K562 (cell line): Measurements from ENCODE around the gene IRGQ. TPM values are rescaled to one million over a fixed set of nuclear protein-coding genes. Genes with fewer than 3 reads are reported as not detected.
A peak's percentile ranks its signal among the peaks of the same experiment; 100 is the strongest.

ENCODE experiments used
- CBX3 ChIP-seq, 2 experiments: IDR thresholded peaks; 1 replicate in 1 of 2; 2 replicates in 1 of 2; pipeline ENCODE4 v1.6.1; 2012; ENCODE audit warnings: inconsistent platforms in 2 of 2, low read length in 2 of 2, borderline replicate concordance in 1 of 2, control low read depth in 1 of 2
- CUX1 ChIP-seq: fragments of 200-800 bp; sonication (Bioruptor generic); IDR thresholded peaks from 2 replicates; pipeline ENCODE4 v1.6.1; 2016; ENCODE audit warnings: missing genetic modification characterization, missing compliant biosample characterization
- EP400 ChIP-seq: fragments of 450-650 bp; IDR thresholded peaks from 2 replicates; pipeline ENCODE4 v1.6.1; 2017; ENCODE audit warnings: antibody characterized with exemption, mild to moderate bottlenecking, moderate library complexity
- EWSR1 ChIP-seq: fragments of 450-650 bp; IDR thresholded peaks from 2 replicates; pipeline ENCODE4 v1.6.1; 2018; ENCODE audit warnings: borderline replicate concordance, mild to moderate bottlenecking, low read depth, moderate library complexity; ENCODE audit not compliant: partially characterized antibody
- JUNB ChIP-seq: fragments of 450-650 bp; formaldehyde crosslinking; conservative IDR thresholded peaks from 2 replicates; pipeline ENCODE4 v1.4.0; 2020; ENCODE audit warnings: mild to moderate bottlenecking
- NFYB ChIP-seq: IDR thresholded peaks from 2 replicates; pipeline ENCODE4 v1.6.1; 2011; ENCODE audit warnings: mild to moderate bottlenecking, moderate library complexity; ENCODE audit not compliant: insufficient read length; ENCODE audit errors: extremely low read depth
- PHB ChIP-seq: fragments of 250-450 bp; sonication (Bioruptor Pico); IDR thresholded peaks from 2 replicates; pipeline ENCODE4 v1.5.0; 2021
- POLR2G ChIP-seq: fragments of 200-400 bp; formaldehyde crosslinking; IDR thresholded peaks from 2 replicates; pipeline ENCODE4 v1.6.1; 2017; ENCODE audit warnings: low read depth, mild to moderate bottlenecking, antibody characterized with exemption, low read length, moderate library complexity
- RAD51 ChIP-seq: fragments of 450-650 bp; IDR thresholded peaks from 2 replicates; pipeline ENCODE4 v1.7.1; 2016; ENCODE audit warnings: low read depth, mild to moderate bottlenecking, borderline replicate concordance
- REST ChIP-seq, 2 experiments: fragments of 450-650 bp; formaldehyde crosslinking in 1 of 2; IDR thresholded peaks; 2 replicates each; pipeline versions ENCODE4 v1.4.0 to v1.6.1; 2014 to 2020; ENCODE audit warnings: mild to moderate bottlenecking in 2 of 2, borderline replicate concordance in 1 of 2, low read depth in 1 of 2
- SMARCA4 ChIP-seq: fragments of 450-650 bp; IDR thresholded peaks from 2 replicates; pipeline ENCODE4 v1.6.1; 2016
- SNRNP70 ChIP-seq: fragments of 200-400 bp; formaldehyde crosslinking; optimal IDR thresholded peaks from 2 replicates; pipeline ENCODE3; 2017; ENCODE audit warnings: low read depth, low read length
- TAF9B ChIP-seq: fragments of 450-650 bp; IDR thresholded peaks from 2 replicates; pipeline ENCODE4 v1.6.1; 2018; ENCODE audit warnings: mild to moderate bottlenecking; ENCODE audit not compliant: partially characterized antibody
- ZC3H11A ChIP-seq: IDR thresholded peaks from 2 replicates; pipeline ENCODE4 v1.6.1; 2012; ENCODE audit warnings: low read depth, low read length, improper control_type of control experiment
- ZFPM2 ChIP-seq: fragments of 250-450 bp; sonication (Bioruptor Pico); IDR thresholded peaks from 2 replicates; pipeline ENCODE4 v1.5.1; 2022; ENCODE audit warnings: mild to moderate bottlenecking
- ZNF121 ChIP-seq: sonication (generic); formaldehyde crosslinking; conservative IDR thresholded peaks from 2 replicates; pipeline ENCODE4 v1.8.0; 2022; ENCODE audit warnings: missing genetic modification reagents
- ZNF133 ChIP-seq: fragments of 250-450 bp; sonication (Bioruptor Pico); IDR thresholded peaks from 2 replicates; pipeline ENCODE4 v1.4.0; 2020; ENCODE audit warnings: mild to moderate bottlenecking
- polyA plus RNA-seq, 8 experiments: library from polyadenylated mRNA; depleted of rRNA in 4 of 8; stranded (reverse) in 5 of 8; unstranded in 3 of 8; fragments of >200 nt; fragmentation: Nextera tagmentation in 2 of 8; fragmentation: Illumina TruSeq in 1 of 8; extraction: Ambion mirVana in 2 of 8; extraction: Trizol in 1 of 8; gene quantifications; 2 replicates each; pipeline versions ENCODE4 v1.2.1 to v1.2.3, GENCODE V29; 2011 to 2014; ENCODE audit warnings: inconsistent platforms in 1 of 8, missing spikeins in 1 of 8
- total RNA-seq, 7 experiments: library from RNA; depleted of rRNA in 6 of 7; stranded (reverse); fragments of >200 nt in 6 of 7; fragmentation: Illumina TruSeq in 2 of 7; extraction: Trizol in 2 of 7; gene quantifications; 2 replicates each; pipeline versions ENCODE4 v1.2.1 to v1.2.3, GENCODE V29; 2011 to 2021; ENCODE audit warnings: low replicate concordance in 1 of 7

IRGQ gene
- total and polyA plus RNA-seq, 9 of the 15 experiments (the other 6 are each of a cell fraction or from before 2014, with no cell fraction given) = 3.5 to 19.2 (median 7.9) TPM

GRCh38 chr19:43616306-43616705 lies 20.4 kb upstream of the IRGQ start (continued):
- TF ChIP-seq PHB (CRISPR knock-in tag) (no peak), POLR2G (no peak), EWSR1 (no peak), TAF9B (no peak), SMARCA4 (peak; percentile 73; the same call in 1 of the 2 replicates), SNRNP70 (no peak), NFYB (no peak), RAD51 (no peak), ZNF121 (CRISPR knock-in tag) (no peak), CBX3 (IDR thresholded peaks at IDR 0.05; ENCODE audit: borderline replicate concordance in 1 of 2, low read length in 2 of 2) (no peak), CUX1 (CRISPR knock-in tag) (no peak), ZNF133 (CRISPR knock-in tag) (no peak), ZC3H11A (no peak), ZFPM2 (no peak), EP400 (0 out of 2 replicates have a peak, but pooled peaks have one; percentile 30), JUNB (CRISPR knock-in tag) (no peak), REST (IDR thresholded peaks at IDR 0.05; ENCODE audit: borderline replicate concordance) (no peak), REST (CRISPR knock-in tag; IDR thresholded peaks at IDR 0.05; ENCODE audit: low read depth) (no peak)
